HepG2 (cell line): Measurements from ENCODE around the gene DPM1. TPM values are rescaled to one million over a fixed set of nuclear protein-coding genes. Genes with fewer than 3 reads are reported as not detected.
A peak's percentile ranks its signal among the peaks of the same experiment; 100 is the strongest.

Experiments
- ATAC-seq: fragments of 200-7000 bp; cut with Tn5 transposase; 3 replicates; pipeline ENCODE4 v1.9.1; 2020; ENCODE audit warnings: mild to moderate bottlenecking, moderate library complexity
- BruUV-seq: library from RNA; stranded (reverse); fragments of 400-500 nt; replicated peaks from 2 replicates; lab custom pipeline; 2021; lab: Mats Ljungman, UMichigan
- CTCF ChIA-PET: fragments of 300-600 bp; formaldehyde crosslinking; extraction: SDS; loops from one replicate; lab custom pipeline; 2021; ENCODE audit warnings: low total read pairs, inconsistent platforms, low intra/inter-chr PET ratio; lab: Yijun Ruan, JAX
- POLR2A ChIA-PET: fragments of 350-600 bp; sonication (Branson Sonifier 250); formaldehyde crosslinking; loops from one replicate; lab custom pipeline; 2020; ENCODE audit warnings: antibody characterized with exemption, inconsistent platforms; lab: Yijun Ruan, JAX
- DNase-seq: peaks from one replicate; pipeline ENCODE4 v3.0.0-alpha.2; 2015; ENCODE audit warnings: low spot score
- FAIRE-seq: peaks from 3 replicates; lab custom pipeline; 2011; peaks lifted over from hg19 to GRCh38; lab: Jason Lieb, UNC
- H2AFZ ChIP-seq: one replicate; pipeline ENCODE4 v1.6.1; 2011; ENCODE audit warnings: low read length, inconsistent platforms
- H3K27ac ChIP-seq: fragments of 300-600 bp; 3 replicates; pipeline ENCODE4 v1.8.0; 2011; ENCODE audit warnings: mixed run types, mild to moderate bottlenecking, mixed read lengths, low read length, inconsistent platforms; ENCODE audit not compliant: insufficient read depth; ENCODE audit errors: extremely low read length
- H3K27me3 ChIP-seq, 2 experiments: fragments of 200-600 bp in 1 of 2; 2 replicates in 1 of 2; 3 replicates in 1 of 2; pipeline versions ENCODE4 v1.6.0 to v1.8.0; 2011; ENCODE audit warnings: low read length in 2 of 2, mild to moderate bottlenecking in 2 of 2, moderate library complexity in 2 of 2, inconsistent platforms in 1 of 2; ENCODE audit not compliant: insufficient read depth in 2 of 2, control insufficient read depth in 1 of 2
- H3K36me3 ChIP-seq, 2 experiments: fragments of 200-600 bp in 1 of 2; replicated peaks in 1 of 2; 2 replicates in 1 of 2; 3 replicates in 1 of 2; pipeline versions ENCODE4 v1.5.1 to v1.8.0; 2011; ENCODE audit warnings: low read length in 2 of 2, inconsistent platforms in 1 of 2; ENCODE audit not compliant: insufficient read depth in 2 of 2, control insufficient read depth in 1 of 2
- H3K4me1 ChIP-seq: 2 replicates; pipeline ENCODE4 v1.5.1; 2012; ENCODE audit warnings: low read length, inconsistent platforms; ENCODE audit not compliant: insufficient read depth
- H3K4me2 ChIP-seq: 2 replicates; pipeline ENCODE4 v1.6.0; 2011; ENCODE audit warnings: low read depth, low read length, inconsistent platforms
- H3K4me3 ChIP-seq, 3 experiments: fragments of 200-600 bp in 1 of 3; sonication (generic), shearing (Covaris generic) in 1 of 3; replicated peaks in 1 of 3; 2 replicates each; pipeline ENCODE4 v1.5.1; 2011 to 2016; ENCODE audit warnings: low read length in 3 of 3, inconsistent platforms in 2 of 3, low read depth in 2 of 3, mild to moderate bottlenecking in 2 of 3, control low read depth in 1 of 3, mixed read lengths in 1 of 3; ENCODE audit not compliant: insufficient read depth in 1 of 3
- H3K79me2 ChIP-seq: one replicate; pipeline ENCODE4 v1.6.1; 2011; ENCODE audit warnings: low read length, inconsistent platforms; ENCODE audit not compliant: insufficient read depth
- H3K9ac ChIP-seq: 2 replicates; pipeline ENCODE4 v1.6.0; 2011; ENCODE audit warnings: mild to moderate bottlenecking, low read depth, low read length, inconsistent platforms; ENCODE audit not compliant: insufficient read depth
- H3K9me3 ChIP-seq: 2 replicates; pipeline ENCODE4 v1.5.1; 2012; ENCODE audit warnings: mild to moderate bottlenecking, low read length
- H4K20me1 ChIP-seq: 2 replicates; pipeline ENCODE4 v1.6.0; 2011; ENCODE audit warnings: inconsistent platforms, mild to moderate bottlenecking, low read length, moderate library complexity; ENCODE audit not compliant: insufficient read depth
- NR2F1 ChIP-seq, 2 experiments: fragments of 450-650 bp in 1 of 2; formaldehyde crosslinking in 1 of 2; IDR thresholded peaks; 2 replicates each; pipeline versions ENCODE4 v1.5.0 to v1.6.1; 2016 to 2020; ENCODE audit warnings: mild to moderate bottlenecking in 1 of 2, missing compliant biosample characterization in 1 of 2, missing genetic modification reagents in 1 of 2, moderate library complexity in 1 of 2
- SNAI1 ChIP-seq: sonication (generic); formaldehyde crosslinking; IDR thresholded peaks from 2 replicates; pipeline ENCODE4 v1.5.0; 2020; ENCODE audit warnings: mild to moderate bottlenecking, missing genetic modification reagents, borderline replicate concordance
- TFDP1 ChIP-seq: IDR thresholded peaks from 2 replicates; pipeline ENCODE4 v1.6.1; 2016; ENCODE audit warnings: missing compliant biosample characterization, missing genetic modification reagents, borderline replicate concordance
- ZNF264 ChIP-seq: sonication (generic); formaldehyde crosslinking; IDR thresholded peaks from 2 replicates; pipeline ENCODE4 v1.4.0; 2020; ENCODE audit warnings: missing genetic modification reagents
- ZNF484 ChIP-seq: sonication (generic); formaldehyde crosslinking; IDR thresholded peaks from 2 replicates; pipeline ENCODE4 v1.5.1; 2020; ENCODE audit warnings: mild to moderate bottlenecking, low read depth, missing genetic modification reagents, borderline replicate concordance
- WGBS: methylation state at CpG from one replicate; pipeline ENCODE4 v1.1.6; 2017; ENCODE audit warnings: low lambda C conversion rate; 5-methylcytosine and 5-hydroxymethylcytosine counted together
- in situ Hi-C: cut with HindIII; loops from 2 replicates; pipeline ENCODE4 v1.10.0; 2017; ENCODE audit warnings: low pct_unique_long_range_greater_than_20kb; ENCODE audit not compliant: extremely low pct_ligation_motif_present
- intact Hi-C: fragments of 100-400 bp; cut with micrococcal nuclease; formaldehyde crosslinking; loops from one replicate; pipeline ENCODE4 v1.10.0; 2022; ENCODE audit not compliant: unreplicated experiment
- polyA plus RNA-seq, 8 experiments: library from polyadenylated mRNA; depleted of rRNA in 3 of 8; stranded (reverse) in 7 of 8; unstranded in 1 of 8; fragments of >200 nt; fragmentation: Illumina TruSeq in 4 of 8; extraction: Trizol in 4 of 8; gene quantifications; 2 replicates each; pipeline versions ENCODE4 v1.2.1 to v1.2.3, GENCODE V29; 2011 to 2016; ENCODE audit warnings: low read depth in 4 of 8, missing spikeins in 1 of 8, mixed read lengths in 1 of 8; ENCODE audit not compliant: insufficient read depth in 1 of 8
- total RNA-seq, 5 experiments: library from RNA; depleted of rRNA; stranded (reverse); fragments of >200 nt; fragmentation: Illumina TruSeq; extraction: Trizol; gene quantifications; 2 replicates each; pipeline ENCODE4 v1.2.3, GENCODE V29; 2016; ENCODE audit warnings: low read depth in 1 of 5

DPM1 gene
- total and polyA plus RNA-seq, 2 of the 13 experiments (the other 11 are each of a cell fraction or from before 2014, with no cell fraction given): 83.2 to 161 TPM

GRCh38 chr20:50933589-50933988 is 24.7 kb downstream of the DPM1 start (continued):
- no peak for TF ChIP-seq ZNF484 (CRISPR knock-in tag)
- TF ChIP-seq, all 625 proteins: peak for 3

GRCh38 chr20:50932691-50933280 is 25.5 kb downstream of the DPM1 start:
- Histone ChIP-seq H3K27me3 (no peaks in the 10 kb centered on the region), H3K79me2 (peaks cover 26% of the 10 kb centered on the region), H4K20me1 (peaks cover 15% of the 10 kb centered on the region), H3K36me3 (peaks cover 14 to 56% of the 10 kb centered on the region in 2 experiments), H3K9ac (no peak overlapping the region), H3K4me3 (no peak overlapping the region), H3K27ac (peak overlapping the region; percentile 15), H3K4me2 (no peak overlapping the region), H3K9me3 (no peaks in the 10 kb centered on the region), H2AFZ (no peak overlapping the region), H3K4me1 (peaks cover 20% of the 10 kb centered on the region)
- 84% methylated on average over 1 of the region's 1 CpG for WGBS
- FAIRE-seq: no peak
- TF ChIP-seq NR2F1 (CRISPR knock-in tag; IDR thresholded peaks at IDR 0.05) (no peak), SNAI1 (CRISPR knock-in tag) (no peak), ZNF264 (CRISPR knock-in tag) (no peak), TFDP1 (no peak)
- in situ Hi-C loops (loop anchor here (10.0 kb wide), 1 partner anchor 138 kb away; the partner anchor contains the start of gene BCAS4), intact Hi-C loops (no loop called here)
- CTCF ChIA-PET: no interaction called here
- ATAC-seq: no peak
- POLR2A ChIA-PET: interaction anchor here (4.3 kb wide), 1 partner anchor 25 kb away, joined by 87 read pairs; the partner anchor contains the start of genes DPM1 and MOCS3
- no TSS peak for BruUV-seq
- DNase-seq: no peak
